HFF-Myc (cell line): ENCODE measurements around the gene NUDT3.
"Not testable (repeated sequence)": the region's sequence is repeated elsewhere in the genome, so short reads cannot be mapped to it uniquely, and the experiment has no call there.

Experiments
- DNase-seq: peaks from one replicate; pipeline ENCODE4 v3.0.0-alpha.2; 2011; ENCODE audit warnings: low read depth; ENCODE audit errors: extremely low read depth
- H3K4me3 ChIP-seq: replicated peaks from 2 replicates; pipeline ENCODE4 v1.5.1; 2011; ENCODE audit warnings: low read depth, mild to moderate bottlenecking, control low read depth, low read length
- TF ChIP-seq, protein P1 (sequence below): IDR thresholded peaks from 2 replicates; pipeline ENCODE4 v1.5.1; 2012; ENCODE audit warnings: mild to moderate bottlenecking, low read depth, low read length, control low read depth; ENCODE audit errors: missing control alignments

Gene NUDT3

DNA sequence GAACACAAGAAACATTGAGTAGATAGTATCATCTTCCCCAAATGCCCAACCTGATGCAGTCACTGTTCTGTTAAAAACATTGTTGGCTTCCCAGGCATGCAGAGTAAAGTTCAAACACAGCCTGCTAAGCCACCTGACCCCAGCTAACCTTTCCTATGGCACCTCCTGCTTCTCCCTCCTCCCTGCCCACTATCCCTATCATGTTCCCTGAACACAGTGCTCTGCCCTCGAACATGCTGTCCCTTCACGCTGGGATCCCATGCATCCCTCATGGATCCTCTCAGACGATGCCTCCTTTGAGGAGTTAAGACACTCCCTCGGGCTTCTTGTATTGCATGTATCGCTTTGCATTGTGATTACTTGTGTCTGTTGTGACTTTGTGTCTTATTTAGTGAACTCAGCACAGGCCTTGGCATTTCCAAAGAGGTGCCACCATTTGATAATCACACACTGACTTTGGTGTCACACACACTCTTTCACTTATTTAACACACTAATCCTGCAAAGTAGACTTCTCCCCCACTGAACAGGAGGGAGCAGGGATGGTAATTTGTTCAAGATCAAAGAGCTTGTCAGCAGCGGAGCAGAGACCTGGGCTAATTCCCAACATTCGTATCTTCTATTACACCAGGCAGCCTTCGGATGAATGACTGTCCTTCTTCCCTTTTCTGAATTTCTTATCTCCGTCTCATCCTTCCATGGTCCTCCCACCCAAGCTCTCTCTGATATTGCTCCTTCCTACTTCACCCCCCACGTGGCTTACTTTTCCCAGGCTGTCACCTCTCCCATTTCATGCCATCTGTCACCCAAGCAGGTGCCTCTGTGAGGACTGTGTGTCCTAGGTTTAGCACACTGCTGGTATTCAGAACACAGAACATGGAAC lies 115.3 kb downstream of the NUDT3 start:
- no peak for DNase-seq
- TF ChIP-seq, protein P1, sequence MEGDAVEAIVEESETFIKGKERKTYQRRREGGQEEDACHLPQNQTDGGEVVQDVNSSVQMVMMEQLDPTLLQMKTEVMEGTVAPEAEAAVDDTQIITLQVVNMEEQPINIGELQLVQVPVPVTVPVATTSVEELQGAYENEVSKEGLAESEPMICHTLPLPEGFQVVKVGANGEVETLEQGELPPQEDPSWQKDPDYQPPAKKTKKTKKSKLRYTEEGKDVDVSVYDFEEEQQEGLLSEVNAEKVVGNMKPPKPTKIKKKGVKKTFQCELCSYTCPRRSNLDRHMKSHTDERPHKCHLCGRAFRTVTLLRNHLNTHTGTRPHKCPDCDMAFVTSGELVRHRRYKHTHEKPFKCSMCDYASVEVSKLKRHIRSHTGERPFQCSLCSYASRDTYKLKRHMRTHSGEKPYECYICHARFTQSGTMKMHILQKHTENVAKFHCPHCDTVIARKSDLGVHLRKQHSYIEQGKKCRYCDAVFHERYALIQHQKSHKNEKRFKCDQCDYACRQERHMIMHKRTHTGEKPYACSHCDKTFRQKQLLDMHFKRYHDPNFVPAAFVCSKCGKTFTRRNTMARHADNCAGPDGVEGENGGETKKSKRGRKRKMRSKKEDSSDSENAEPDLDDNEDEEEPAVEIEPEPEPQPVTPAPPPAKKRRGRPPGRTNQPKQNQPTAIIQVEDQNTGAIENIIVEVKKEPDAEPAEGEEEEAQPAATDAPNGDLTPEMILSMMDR: no peak
- no peak overlapping the region for H3K4me3 ChIP-seq

DNA sequence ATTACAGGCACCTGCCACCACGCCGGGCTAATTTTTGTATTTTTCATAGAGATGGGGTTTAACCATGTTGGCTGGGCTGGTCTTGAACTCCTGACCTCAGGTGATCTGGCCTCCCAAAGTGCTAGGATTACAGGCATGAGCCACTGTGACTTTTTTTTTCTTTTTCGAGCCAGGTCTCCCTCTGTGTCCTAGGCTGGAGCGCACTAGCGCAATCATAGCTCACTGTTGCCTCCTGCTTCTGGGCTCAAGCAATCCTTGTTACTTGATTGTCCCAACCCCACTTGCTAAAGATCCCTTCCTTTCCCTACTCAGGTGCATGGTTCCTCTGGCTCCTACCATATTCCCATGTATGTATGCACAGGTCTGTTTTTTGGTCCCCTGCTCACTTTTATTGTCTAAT lies 116.3 kb downstream of the NUDT3 start:
- DNase-seq: no peak
- TF ChIP-seq, protein P1: no peak

DNA sequence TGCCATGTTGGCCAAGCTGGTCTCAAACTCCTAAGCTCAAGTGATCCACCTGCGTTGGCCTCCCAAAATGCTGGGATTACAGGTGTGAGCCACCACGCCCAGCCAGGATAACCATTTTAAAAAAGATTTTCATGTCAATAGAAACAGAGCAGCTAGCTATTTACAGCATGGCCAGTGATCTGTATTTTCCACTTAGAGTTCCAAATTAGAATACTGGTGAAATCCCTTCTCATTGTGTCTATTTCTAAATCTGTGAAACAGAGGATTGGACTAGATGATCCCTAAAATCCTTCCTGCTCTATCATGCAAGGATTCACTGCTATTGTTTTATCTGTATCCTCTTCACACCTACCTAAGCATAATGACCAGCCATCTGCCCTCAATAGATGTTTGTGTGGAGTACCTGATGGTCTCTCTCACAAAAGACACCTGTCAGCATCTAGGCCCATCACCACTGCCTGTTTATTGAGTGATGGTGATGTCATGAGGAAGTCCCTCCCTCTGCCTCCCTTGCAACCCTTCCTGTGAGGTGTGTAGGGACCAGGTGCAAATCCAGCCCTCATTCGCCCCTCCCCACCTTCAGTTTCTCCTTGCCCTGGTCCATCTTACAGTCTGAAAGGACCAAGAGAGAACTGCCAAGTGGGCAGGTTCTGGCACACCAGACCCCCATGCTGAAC lies 117.2 kb downstream of the NUDT3 start:
- no peak for DNase-seq
- TF ChIP-seq, protein P1: no peak
- no peak overlapping the region for H3K4me3 ChIP-seq

More for the DNA sequence above, 116.3 kb downstream of the NUDT3 start:
- no peak overlapping the region for H3K4me3 ChIP-seq

DNA sequence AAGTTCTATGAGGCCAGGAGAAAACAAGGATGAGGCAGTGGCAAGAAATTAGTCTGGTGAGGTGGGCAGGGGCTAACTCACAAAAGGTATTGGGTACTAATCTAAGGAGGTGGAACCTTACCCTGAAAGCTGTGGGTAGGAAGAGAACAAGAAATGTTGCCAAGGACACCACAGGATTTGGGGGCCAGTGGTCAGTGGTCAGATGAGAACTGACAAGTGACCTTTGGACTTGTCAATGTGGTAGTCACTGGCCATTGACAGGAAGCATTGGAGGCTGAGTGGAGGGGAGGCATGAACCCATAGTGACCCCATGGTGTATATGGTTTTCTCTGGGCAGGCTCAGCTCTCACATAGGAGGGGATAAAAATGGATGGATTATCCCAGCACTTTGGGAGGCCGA lies 118.3 kb downstream of the NUDT3 start:
- TF ChIP-seq, protein P1: no peak
- no peak for DNase-seq

DNA sequence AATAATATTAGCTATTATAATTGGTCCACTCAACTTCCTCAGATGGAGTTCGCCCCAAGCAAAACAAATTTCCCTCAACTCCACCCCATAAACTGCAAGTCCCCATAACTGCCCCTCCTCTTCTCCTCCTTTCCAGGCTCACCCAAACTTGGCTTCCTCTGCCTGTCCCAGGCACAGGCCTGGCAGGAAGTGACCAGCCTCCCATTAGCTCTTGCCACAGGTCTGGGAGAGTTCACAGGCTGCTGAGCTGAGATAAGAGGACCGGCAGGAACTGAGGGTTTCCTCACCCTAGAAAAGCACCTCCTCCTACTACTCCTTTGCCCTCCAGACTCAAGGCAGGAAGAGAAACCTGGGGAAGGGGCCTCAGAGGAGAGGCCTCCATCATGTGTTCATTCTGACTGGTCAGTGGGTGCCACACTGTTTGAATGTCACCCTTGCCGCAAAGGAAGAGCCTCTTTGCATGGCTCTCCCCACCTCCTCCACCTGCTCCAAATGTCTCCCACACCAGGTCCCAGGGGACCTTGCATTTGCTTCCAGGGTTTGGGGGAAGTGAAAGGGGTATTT lies 119.1 kb downstream of the NUDT3 start:
- no peak overlapping the region for H3K4me3 ChIP-seq
- TF ChIP-seq, protein P1: no peak
- DNase-seq: no peak

More for the DNA sequence above, 118.3 kb downstream of the NUDT3 start:
- no peak overlapping the region for H3K4me3 ChIP-seq

DNA sequence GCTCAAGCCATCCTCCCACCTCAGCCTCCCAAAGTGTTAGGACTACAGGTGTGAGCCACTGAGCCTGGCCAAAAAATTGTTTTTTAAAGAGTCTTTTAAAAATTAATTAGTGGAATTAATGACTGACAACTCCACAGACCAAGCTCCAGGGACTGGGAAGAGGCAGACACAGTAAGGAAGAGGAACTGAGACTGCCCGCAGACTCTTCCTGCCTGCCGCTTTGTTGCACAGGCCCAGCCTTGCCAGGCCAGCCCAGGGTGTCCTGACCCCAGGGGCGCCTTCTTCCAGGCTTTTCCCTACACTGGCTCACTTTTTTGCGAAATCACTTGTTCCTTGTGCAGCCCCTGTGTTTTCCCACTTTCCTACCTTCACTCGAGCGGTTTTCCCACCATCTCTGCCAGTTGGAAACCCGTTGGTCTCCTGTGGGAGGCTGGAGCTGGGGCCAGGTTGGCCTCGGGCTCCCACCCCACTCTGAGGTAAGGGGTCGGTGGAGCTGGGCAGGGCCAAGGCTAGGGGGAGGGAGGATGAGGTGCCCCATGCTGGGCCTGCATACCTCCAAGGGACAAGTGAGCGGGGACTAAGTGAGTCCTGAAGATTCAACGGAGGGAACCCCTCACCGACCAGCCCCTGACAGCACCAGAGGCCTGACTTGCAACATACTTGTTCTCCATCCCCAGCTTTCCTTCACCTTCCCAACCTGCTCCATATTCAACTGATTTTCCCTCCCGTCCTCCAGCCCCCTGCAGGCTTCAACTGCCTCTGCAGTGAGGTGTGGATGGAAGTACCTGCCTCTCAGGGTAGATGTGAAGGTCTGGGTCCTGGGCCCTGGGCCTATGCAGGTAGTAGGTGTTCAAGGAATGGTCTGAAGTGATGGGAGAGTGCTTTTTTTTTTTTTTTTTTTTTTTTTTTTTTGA lies 120.2 kb downstream of the NUDT3 start:
- H3K4me3 ChIP-seq: no peak overlapping the region
- DNase-seq: no peak
- TF ChIP-seq, protein P1: no peak

DNA sequence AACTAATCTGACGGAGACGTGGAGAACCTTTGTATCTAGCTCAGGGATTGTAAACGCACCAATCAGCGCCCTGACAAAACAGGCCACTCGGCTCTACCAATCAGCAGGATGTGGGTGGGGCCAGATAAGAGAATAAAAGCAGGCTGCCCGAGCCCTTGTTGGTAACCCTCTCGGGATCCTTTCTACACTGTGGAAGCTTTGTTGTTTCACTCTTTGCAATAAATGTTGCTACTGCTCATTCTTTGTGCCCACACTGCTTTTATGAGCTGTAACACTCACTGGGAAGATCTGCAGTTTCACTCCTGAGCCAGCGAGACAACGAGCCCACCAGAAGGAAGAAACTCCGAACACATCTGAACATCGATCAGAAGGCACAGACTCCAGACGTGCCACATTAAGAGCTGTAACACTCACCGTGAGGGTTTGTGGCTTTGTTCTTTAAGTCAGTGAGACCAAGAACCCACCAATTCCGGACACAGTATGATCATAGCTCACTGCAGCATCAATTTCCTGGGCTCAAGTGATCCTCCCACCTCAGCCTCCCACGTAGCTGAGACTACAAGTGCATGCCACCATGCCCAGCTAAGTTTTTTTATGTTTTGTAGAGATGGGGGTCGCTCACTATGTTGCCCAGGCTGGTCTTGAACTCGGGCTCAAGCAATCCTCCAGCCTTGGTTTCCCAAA lies 122.7 kb downstream of the NUDT3 start:
- H3K4me3 ChIP-seq, DNase-seq: not testable (repeated sequence)

DNA sequence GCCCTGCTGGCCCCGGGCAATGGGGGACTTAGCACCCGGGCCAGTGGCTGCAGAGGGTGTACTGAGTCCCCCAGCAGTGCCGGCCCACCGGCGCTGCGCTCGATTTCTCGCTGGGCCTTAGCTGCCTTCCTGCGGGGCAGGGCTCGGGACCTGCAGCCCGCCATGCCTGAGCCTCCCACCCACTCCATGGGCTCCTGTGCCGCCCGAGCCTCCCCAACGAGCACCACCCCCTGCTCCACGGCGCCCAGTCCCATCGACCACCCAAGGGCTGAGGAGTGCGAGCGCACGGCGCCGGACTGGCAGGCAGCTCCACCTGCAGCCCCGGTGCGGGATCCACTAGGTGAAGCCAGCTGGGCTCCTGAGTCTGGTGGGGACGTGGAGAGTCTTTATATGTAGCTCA lies 123.3 kb downstream of the NUDT3 start:
- not testable (repeated sequence) for DNase-seq, H3K4me3 ChIP-seq
